HG03095 (cell line): ENCODE results near the gene BAMBI.
A peak's percentile ranks its signal among the peaks of the same experiment; 100 is the strongest.
"Not testable (repeated sequence)": the region's sequence is repeated elsewhere in the genome, so short reads cannot be mapped to it uniquely, and the experiment has no call there.

Experiments used
- ATAC-seq: cut with Tn5 transposase; IDR thresholded peaks from one replicate; pipeline ENCODE4 v1.9.1; 2021; ENCODE audit warnings: moderate library complexity; ENCODE audit not compliant: unreplicated experiment

Gene BAMBI, protein sequence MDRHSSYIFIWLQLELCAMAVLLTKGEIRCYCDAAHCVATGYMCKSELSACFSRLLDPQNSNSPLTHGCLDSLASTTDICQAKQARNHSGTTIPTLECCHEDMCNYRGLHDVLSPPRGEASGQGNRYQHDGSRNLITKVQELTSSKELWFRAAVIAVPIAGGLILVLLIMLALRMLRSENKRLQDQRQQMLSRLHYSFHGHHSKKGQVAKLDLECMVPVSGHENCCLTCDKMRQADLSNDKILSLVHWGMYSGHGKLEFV

DNA sequence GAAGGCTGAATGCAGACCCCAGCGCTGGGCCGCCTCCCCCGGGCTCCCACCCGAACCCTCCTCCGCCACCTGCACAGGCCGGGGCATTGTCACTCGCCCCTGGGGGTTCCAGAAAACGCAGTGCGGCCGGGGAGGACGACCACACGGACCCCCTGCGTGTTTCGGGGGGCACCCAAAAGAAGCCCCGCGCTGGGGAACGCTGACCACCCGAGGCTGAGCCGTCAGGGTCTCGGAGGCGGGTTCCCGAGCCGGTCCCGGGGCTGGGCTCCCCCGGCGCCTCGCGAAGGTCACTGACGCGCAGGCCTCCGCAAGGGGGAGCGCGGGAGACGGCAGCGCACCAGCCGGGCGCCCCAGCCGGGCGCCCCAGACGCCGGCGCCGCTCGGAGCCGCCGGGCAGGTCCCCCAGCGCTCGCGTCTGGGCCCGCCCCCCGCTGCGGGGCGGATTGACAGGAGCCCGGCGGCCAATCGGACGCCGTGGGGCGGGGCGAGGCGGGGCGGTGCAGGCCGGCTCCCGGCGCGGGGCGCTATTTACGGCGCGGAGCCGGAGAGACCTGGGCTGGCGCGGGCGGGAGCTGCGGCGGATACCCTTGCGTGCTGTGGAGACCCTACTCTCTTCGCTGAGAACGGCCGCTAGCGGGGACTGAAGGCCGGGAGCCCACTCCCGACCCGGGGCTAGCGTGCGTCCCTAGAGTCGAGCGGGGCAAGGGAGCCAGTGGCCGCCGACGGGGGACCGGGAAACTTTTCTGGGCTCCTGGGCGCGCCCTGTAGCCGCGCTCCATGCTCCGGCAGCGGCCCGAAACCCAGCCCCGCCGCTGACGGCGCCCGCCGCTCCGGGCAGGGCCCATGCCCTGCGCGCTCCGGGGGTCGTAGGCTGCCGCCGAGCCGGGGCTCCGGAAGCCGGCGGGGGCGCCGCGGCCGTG lies at the start of gene BAMBI:
Gene BAMBI, plus strand, starts transcription at position 554 of the 920 bp plus-strand sequence. CDS start 377 bp downstream, outside the sequence.
- ATAC-seq = peak; percentile 99

DNA sequence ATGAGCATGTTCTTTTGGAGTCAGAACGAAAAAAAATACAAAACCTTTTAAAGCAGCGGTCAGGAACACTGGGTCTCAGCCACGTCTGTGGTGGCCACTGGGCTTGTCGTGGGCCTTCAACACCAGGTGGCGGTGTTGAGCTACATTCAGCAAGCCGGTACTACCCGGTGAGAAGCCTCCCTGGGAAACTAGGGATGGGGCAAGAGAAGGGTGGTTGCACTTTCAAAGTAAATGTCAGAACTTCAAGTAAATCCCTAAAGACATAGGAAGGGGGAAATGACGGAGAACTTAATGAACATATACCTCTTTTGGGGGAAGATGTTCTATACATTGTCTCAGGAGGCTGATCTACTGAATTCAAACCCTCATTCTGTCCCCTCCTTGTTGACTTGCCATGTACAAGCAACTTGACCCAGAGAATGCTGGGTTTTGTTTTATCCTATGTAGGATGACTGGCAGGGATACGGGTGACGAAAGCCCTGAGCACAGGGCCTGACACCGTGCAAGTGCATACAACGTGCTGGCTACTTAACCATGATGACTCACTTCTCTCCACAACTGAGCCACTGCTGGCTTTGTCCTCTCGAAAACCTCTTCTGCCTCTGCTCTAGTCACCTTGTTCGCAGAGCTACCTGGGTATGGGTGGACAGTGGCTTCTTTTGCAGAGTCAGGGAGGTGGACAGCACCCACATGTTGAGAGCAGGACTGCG lies 49.0 kb upstream of the BAMBI start:
- ATAC-seq = peak; percentile 69

DNA sequence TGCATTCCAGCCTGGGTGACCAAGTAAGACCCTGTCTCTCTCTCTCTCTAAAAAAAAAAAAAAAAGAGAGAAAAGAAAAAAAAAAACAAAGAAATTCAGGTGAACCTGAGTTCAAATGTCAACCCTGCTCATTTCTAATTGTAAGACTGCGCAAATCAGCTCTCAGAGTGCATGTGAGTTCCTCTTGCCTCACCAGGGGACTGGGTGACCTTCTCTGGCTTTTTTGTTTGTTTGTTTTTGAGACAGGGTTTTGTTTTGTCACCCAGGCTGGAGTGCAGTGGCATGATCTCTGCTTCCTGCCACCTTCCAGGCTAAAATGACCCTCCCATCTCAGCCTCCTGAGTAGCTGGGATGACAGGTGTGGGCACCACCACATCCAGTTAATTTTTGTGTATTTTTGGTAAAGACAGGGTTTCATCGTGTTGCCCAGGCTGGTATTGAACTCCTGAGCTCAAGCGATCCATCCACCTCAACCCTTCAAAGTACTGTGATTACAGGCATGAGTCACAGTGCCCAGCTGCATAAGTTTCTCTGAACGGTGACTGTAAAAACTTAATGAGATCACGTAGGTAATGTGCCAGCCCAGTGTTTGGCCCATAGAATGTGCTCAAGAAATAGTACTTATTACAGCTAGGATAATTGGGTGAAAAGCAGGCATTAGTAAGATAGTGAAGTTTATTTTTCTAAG lies 45.3 kb upstream of the BAMBI start:
- no peak for ATAC-seq

DNA sequence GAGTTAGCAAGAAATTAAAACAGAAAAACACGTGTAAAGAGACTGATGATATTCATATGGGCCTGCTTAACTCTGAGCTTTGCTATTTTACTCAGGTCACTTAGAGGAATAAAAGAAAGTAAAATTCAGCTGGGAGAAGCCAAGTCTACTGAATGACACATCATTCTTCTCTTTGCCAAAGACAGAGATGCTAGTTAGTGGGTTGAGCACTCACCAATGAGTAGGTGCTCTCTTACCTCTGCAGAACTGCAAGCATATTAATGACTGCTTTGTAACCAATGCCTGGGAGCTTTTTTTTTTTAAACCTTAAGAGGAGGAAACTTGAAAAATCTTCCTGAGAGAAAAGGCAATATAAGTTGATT lies 44.8 kb upstream of the BAMBI start:
- no peak for ATAC-seq

DNA sequence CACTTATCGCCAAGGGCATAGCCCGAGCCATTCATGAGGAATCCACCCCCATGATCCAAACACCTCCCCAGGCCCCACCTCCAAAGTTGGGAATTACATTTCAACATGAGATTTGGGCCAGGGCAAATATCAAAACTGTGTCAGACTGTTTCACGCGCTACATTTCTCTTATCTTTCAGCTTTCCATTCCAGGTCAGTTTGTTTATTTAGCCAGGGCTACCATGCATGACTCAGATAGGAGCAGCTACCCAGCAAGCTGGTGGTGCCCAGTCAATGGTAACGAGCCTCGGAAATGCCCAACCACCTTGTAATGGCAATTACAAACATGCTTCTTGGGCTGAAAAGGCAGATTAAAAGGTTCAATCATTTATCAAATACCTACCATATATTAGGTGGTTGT lies 43.6 kb upstream of the BAMBI start:
- ATAC-seq = no peak

DNA sequence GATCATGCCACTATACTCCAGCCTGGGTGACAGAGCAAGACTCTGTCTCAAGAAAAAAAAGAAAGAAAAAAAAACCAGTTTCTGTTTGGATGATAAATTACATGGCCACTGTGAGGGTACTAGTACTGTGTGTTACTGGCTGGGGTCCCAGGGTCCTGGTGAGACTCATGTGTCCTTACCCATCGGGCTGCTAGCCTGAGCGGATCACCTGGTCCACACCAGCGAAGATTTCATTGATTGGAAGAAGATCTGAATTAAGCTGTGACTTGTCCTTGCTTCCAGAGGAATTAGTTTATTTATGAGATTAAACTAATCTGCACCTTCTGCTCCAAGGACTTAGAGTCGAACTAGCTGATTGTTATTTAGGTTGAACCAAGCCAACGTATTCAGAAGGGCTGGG lies 40.0 kb upstream of the BAMBI start:
- ATAC-seq = no peak

DNA sequence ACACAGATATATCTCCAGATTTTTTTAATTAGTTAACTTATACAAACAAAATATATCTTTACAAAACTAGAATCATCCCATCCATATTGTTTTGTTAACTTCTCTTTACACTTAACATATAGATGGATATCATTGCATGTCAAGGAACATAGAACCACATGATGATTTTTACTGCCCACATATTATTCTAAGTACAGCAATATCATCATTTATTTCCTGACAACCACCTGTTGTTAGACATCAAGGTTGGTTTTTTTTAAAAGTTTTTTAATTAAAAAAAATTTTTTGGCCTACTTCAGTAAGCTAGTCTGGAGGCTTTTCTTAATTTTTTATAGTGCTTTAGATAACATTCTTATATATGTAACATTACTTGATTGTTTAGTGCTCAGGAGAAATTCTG lies 38.9 kb upstream of the BAMBI start:
- no peak for ATAC-seq

DNA sequence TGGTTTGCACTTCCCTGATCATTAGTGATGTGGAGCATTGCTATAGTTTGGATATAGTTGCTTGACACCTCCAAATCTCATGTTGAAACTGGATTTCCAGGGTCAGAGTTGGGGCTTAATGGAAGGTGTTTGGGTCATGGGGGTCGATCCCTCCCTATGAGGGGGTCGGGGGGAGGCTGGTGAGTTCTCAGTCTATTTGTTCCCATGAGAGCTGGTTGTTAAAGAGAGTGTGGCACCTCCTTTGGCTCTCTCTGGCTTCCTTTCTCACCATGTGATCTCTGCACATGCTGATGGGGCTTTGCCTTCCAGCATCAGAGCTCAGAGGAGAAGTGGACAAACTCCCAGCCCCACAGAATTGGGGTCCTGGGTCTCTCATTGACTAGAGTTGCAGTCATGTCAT lies 36.8 kb upstream of the BAMBI start:
- no peak for ATAC-seq

DNA sequence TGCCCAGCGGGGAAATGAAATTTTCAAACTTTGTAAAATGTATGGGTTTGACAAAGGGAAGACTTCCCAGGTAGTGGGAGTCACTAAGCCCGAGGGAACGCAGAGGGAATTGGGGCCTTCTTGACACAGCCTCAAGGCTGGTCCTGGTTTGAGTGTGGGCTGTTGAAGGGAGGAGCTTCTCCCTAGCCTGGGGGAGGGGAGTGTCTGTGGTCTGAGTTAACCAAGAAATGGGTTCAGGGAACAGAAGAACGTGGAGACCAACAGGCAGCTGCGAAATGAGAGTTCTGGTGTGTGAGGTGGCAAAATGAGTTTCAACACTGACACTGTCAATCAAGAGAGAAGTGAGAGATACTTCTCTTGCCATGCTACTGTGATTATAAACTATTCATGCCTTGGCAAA lies 32.7 kb upstream of the BAMBI start:
- ATAC-seq = no peak

DNA sequence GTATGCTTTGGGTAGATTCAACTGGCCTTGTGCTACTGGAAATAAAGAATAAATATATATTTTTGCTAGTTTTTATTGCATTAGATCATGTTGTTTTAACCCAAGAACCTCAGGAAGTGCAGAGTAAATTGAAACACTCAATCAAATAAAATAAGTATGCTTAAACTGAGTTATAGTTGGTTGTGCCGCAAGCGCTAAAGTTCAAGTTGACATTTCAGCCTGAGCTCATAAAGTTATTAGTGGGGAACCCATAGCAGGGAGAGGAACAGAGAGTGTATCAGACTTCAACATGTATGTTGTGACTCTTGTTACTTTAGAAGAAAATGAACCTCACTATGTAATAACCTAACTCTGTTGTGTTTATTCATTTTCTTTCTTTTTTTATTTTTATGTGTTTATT lies 25.2 kb upstream of the BAMBI start:
- no peak for ATAC-seq

DNA sequence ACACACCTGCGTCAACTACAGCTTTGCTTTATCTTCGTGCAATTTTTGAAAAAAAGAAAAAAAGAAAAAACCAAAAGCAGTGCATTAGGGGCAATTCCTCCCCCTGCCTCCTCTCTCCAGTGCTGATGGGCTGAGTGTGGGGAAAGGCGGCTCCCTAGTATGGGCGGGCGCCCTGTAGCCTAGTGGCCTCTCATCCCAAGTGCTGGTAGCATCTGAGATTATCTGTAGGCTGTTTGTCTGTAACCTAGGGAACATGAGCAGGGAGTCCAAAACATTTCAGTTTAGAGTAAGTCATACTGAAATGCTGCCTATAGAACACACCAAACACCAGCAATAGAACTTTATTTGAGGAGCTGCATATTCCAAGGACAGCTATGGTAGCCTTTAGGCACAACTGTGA lies 24.6 kb upstream of the BAMBI start:
- no peak for ATAC-seq

DNA sequence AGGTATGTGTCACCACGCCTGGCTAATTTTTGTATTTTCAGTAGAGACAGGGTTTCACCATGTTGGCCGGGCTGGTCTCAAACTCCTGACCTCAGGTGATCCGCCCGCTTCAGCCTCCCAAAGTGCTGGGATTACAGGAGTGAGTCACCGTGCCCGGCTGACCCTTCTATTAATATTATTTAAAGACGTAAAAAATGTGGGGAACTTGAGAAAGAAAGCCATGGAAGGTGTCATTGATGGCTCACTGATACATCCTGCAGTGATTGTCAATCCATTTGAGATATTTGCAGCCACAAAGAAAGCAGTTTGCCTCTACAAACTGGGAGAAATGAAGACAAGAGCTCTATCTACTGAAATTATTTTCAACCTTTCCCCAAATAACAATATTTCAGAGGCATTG lies 18.5 kb upstream of the BAMBI start:
- ATAC-seq = not testable (repeated sequence)

DNA sequence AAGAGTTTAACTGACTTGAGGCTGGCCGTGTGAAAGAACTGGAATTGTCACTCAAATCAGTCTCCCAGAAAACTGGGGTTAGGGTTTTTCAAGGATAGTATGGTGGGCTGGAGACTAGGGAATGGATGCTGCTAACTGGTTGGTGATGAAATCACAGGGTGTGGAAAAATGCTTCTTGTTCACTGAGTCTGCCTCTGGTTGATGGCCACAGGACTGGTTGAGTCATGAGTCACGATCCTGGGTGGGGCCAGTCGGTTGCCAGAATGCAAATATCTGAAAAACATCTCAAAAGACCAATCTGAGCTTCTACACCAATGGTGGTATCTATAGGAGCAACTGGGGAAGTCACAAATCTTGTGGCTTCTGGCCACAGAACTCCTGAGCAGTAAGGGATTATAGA lies 16.3 kb upstream of the BAMBI start:
- ATAC-seq = no peak

DNA sequence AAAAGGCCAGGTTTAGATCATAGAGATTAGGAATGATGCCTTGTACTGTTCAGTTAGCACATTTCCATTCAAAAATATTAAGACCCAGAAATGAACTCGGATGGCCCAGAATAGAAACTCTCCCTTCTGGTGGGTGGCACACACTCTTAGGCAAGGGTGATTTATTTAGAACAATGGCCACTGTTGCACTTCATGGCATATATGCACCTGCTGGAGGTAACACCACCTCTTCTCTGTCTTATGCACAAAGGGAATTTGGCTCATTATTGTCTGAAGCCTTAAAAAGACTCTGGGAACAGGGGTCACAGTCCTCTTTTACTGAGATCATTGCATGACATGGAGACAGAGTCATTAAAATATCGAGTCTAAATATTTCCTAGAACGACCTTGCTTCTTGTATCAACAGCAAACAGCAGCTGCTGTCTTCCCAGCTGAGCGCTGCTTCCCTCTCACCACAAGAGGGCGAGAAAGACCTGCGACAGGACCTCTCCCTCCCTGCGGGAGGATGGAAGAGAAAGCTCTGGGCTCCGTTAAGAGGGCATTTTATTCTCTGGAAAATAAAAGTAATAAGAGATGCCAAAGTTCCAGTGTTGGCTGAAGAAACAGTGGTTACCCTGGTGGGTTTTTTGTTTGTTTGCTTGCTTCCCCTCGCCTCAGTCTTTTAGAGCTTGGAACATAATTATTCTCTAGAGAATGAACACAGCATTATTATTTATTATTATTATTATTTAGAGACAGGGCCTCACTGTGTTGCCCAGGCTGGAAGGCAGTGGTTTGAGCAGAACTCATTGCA lies 13.5 kb upstream of the BAMBI start:
- ATAC-seq = peak; percentile 70

DNA sequence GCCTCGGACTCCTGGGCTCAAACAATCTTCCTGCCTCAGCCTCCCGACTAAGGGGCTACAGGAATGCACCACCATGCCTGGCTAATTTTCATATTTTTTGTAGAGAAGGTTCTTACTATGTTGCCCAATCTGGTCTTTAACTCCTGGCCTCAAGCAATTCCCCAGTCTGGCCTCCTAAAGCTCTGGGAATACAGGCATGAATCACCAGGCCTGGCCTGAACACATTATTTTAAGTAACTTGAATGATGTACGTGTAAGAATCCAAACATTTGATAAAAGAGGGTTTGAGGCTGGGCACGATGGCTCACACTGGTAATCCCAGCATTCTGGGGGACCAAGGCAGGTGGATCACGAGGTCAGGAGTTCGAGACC lies 13.0 kb upstream of the BAMBI start:
- no peak for ATAC-seq

DNA sequence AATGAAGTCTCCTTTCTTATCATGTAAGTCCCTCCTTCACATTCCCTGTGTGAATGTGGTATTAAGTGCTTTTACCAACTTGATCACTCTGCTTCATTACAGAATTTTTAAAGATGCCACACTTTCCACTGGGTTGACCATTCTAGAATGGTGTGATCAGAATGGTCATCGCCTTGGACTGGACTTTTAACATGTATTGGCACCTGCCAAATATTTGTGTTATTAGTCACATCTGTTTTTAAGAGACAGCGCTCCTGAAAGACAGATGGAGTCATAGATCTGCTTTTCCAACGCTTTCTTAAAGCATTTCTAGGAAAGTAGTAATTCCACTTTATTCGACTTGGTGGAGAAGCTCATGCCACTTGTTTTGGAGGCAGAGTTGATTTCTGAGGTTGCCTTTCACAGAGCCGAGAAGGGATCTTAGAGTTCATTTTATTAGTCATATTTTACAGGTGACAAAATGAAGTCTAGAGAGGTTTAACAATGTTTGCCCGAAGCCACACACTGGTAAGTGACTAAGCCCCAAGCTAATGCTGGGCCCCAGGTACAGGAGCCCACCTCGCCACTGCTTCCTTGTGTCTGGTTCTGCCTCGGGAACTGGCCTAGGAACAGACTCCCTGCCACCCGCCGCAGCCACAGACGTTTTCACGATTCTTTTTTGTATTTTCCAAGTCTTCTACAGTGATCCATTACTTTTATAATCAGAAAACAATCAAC lies 10.4 kb upstream of the BAMBI start:
- ATAC-seq = no peak

DNA sequence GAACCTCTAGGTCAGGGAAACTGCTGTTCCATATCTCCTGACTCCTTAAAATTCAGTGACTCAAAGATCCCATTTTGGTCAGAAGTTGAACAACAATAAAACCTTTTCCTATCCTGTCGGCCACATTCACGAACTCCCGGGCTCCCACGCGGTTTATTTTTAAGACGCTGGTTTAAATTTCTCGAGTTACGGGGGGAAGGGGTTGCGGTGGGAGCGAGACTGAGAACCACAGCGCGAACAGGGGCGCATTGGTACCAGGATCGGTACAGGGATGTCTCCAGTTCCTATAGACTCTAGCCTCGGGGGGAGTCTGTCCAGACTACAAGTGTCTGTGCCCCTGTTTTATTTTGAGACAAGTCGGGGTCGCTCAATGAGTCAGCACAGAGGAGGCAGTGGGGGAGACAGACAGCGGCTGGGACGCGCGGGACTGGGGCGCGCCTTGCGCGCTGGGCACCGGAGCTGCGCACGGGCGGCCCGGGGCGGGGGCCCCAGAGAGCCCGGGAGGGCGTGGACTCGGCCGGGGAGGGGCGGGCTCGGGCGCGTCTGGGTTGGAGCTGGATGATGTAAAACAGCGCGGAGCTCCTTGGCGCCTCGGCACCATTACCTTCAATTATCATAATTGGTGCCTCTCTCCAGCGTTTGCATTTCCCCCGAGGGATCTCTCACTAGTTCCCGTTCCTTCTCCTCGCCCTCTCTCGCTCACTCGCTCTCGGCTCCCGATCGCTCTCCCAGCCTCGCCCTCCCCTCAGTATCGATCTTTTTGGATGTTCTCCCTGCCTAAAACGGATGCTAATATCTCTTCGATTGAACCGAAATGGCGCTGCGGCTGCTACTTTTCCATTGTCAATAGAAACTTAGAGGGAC lies 8.7 kb upstream of the BAMBI start:
- ATAC-seq = no peak

DNA sequence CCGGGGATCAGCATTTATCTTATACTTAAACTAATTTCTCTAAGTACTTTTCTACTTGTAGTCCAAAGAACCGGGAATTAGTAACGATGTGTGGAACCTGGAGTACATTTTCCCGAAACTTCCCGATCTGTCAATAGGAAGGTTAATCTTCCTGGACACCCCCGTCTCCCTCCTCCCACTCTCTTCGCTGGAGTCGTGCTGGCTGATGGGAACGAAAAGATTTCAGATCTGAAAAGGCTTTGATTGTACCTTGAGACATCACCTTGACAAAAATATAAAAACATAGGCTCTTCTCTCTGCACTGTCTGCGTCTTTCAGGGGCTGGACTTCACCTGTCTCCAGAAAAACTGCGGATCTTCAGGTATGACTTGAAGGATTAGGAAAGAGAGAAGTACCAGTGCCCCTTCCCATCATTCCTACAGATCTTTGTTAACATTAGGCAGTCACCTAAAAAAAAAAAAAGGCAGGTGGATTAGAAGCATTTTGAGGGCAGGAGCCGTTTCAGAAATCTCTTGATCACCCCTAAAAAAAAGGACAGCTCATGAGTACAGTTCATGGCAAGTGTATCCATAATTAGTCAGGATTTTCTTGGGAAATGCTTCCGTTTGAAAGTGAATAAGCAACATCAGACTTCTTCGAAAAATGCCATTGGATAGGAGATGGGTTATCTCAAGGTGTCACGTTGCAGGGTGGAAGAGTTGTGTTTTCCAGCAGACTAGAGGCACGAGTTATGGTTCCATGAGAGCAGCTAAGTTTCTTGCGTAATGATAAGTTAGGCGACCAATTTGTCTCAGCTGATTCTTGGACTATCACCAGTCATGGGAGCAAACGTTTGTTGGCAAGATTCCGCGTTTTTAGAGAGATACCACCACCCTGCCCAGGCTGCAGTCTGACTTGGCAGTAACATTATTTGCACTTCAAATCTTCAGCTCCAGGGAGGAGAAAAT lies 7.8 kb upstream of the BAMBI start:
- ATAC-seq = no peak
